Kidney (tissue), 14 donors: Measurements from ENCODE around the gene BNIP3. TPM values are rescaled to one million over a fixed set of nuclear protein-coding genes. Genes with fewer than 3 reads are reported as not detected.
"Not testable (repeated sequence)": the region's sequence is repeated elsewhere in the genome, so short reads cannot be mapped to it uniquely, and the experiment has no call there.

Experiments
- DNase-seq, 5 donors: peaks; one replicate each; pipeline ENCODE4 v3.0.0-alpha.2; 2013 to 2020
- FAIRE-seq: peaks from 2 replicates; lab custom pipeline; 2012; peaks lifted over from hg19 to GRCh38; lab: Jason Lieb, UNC
- H3K27ac ChIP-seq, 2 donors: one replicate each; pipeline ENCODE4 v1.7.0; 2013; ENCODE audit warnings: low read depth in 2 of 2, low read length in 2 of 2, inconsistent platforms in 1 of 2
- H3K27me3 ChIP-seq: one replicate; pipeline ENCODE4 v1.7.1; 2013; ENCODE audit warnings: low read length, inconsistent platforms; ENCODE audit not compliant: control insufficient read depth, insufficient read depth
- H3K36me3 ChIP-seq, 3 donors: one replicate each; pipeline versions ENCODE4 v1.7.0 to v1.7.1; 2013; ENCODE audit warnings: low read length in 3 of 3, control low read depth in 1 of 3, inconsistent platforms in 1 of 3; ENCODE audit not compliant: insufficient read depth in 3 of 3, control insufficient read depth in 2 of 3
- H3K4me1 ChIP-seq, 3 donors: one replicate each; pipeline versions ENCODE4 v1.7.0 to v1.7.1; 2013; ENCODE audit warnings: low read length in 3 of 3, inconsistent platforms in 1 of 3, low read depth in 1 of 3; ENCODE audit not compliant: control insufficient read depth in 2 of 3, insufficient read depth in 2 of 3
- H3K4me3 ChIP-seq, 3 donors: one replicate each; pipeline versions ENCODE4 v1.7.0 to v1.8.1; 2013; ENCODE audit warnings: low read length in 3 of 3, control low read depth in 1 of 3, inconsistent platforms in 1 of 3
- H3K9ac ChIP-seq, 3 donors: one replicate each; pipeline versions ENCODE4 v1.7.0 to v1.7.1; 2013; ENCODE audit warnings: low read length in 3 of 3, control low read depth in 1 of 3, inconsistent platforms in 1 of 3
- H3K9me3 ChIP-seq, 3 donors: one replicate each; pipeline versions ENCODE4 v1.7.0 to v1.7.1; 2013; ENCODE audit warnings: low read length in 3 of 3, control low read depth in 1 of 3, inconsistent platforms in 1 of 3; ENCODE audit not compliant: control insufficient read depth in 2 of 3, insufficient read depth in 1 of 3
- CTCF ChIP-seq: IDR thresholded peaks from 3 replicates; pipeline ENCODE4 v1.5.1; 2012; ENCODE audit warnings: mild to moderate bottlenecking, moderate library complexity, borderline replicate concordance; ENCODE audit not compliant: insufficient read depth; ENCODE audit errors: extremely low read depth
- intact Hi-C: fragments of 100-400 bp; cut with DNase I; formaldehyde crosslinking; loops from one replicate; pipeline ENCODE4 v1.11.1; 2022
- polyA plus RNA-seq: library from polyadenylated mRNA; stranded (reverse); fragments of 350-450 nt; fragmentation: Illumina TruSeq; extraction: RNeasy Lipid Tissue Mini Kit (QIAGEN cat#74804); gene quantifications from one replicate; pipeline ENCODE4 v1.2.3, GENCODE V29; 2014; ENCODE audit warnings: low read depth, low replicate concordance; ENCODE audit not compliant: insufficient read depth
- total RNA-seq: library from RNA; stranded (reverse); fragmentation: NEBNext Ultra II Directional; extraction: Animal tissue kit (Norgen Biotek cat#: 25700); gene quantifications from one replicate; pipeline ENCODE4 v1.2.1, GENCODE V29; 2021
- donor health status: control.
- donor health status: control.
- donor health status: control.
- donor health status: control.
- donor health status: control.
- donor health status: DM: yes; HTN: yes; CAD: no.
- donor health status: Normal renal cell carcinoma (clear cell type).

BNIP3 gene
- total and polyA plus RNA-seq, 2 donors from 2014 or later, result 49.6 to 75.4 TPM

GRCh38 chr10:131920693-131921092, 61.0 kb downstream of the BNIP3 start:
- no peak overlapping the region for H3K4me3 ChIP-seq

GRCh38 chr10:131920151-131920550, 61.6 kb downstream of the BNIP3 start:
- DNase-seq, result no peak
- Histone ChIP-seq H3K4me1 (peaks cover 0 to 11% (median 5%) of the 10 kb centered on the region in 3 donors), H3K9me3 (peaks cover 0 to 3% (median 0%) of the 10 kb centered on the region in 3 donors), H3K36me3 (no peaks in the 10 kb centered on the region), H3K27ac (no peak overlapping the region), H3K9ac (no peak overlapping the region), H3K27me3 (no peaks in the 10 kb centered on the region), H3K4me3 (no peak overlapping the region)
- intact Hi-C loops, result no loop called here
- TF ChIP-seq CTCF, result no peak
- FAIRE-seq, result no peak

More at GRCh38 chr10:131920693-131921092, 61.0 kb downstream of the BNIP3 start:
- intact Hi-C loops, result no loop called here
- no peak for TF ChIP-seq CTCF
- DNase-seq, result no peak
- FAIRE-seq, result no peak
- Histone ChIP-seq H3K27me3 (no peaks in the 10 kb centered on the region), H3K9ac (no peak overlapping the region), H3K36me3 (no peaks in the 10 kb centered on the region), H3K9me3 (peaks cover 0 to 5% (median 0%) of the 10 kb centered on the region in 3 donors), H3K4me1 (peaks cover 0 to 11% (median 5%) of the 10 kb centered on the region in 3 donors), H3K27ac (no peak overlapping the region)

GRCh38 chr10:131919461-131919860, 62.3 kb downstream of the BNIP3 start:
- H3K9ac ChIP-seq, H3K27me3 ChIP-seq, intact Hi-C loops, FAIRE-seq, H3K36me3 ChIP-seq, H3K4me3 ChIP-seq, DNase-seq, H3K27ac ChIP-seq, H3K9me3 ChIP-seq: not testable (repeated sequence)
- peaks cover 0 to 14% (median 8%) of the 10 kb centered on the region in 3 donors for H3K4me1 ChIP-seq

Other genes starting within 250 kb of the BNIP3 start
- gene PPP2R2D, start 80.9 kb downstream of the BNIP3 start, total RNA-seq, result 28.3 TPM
- 34.8 TPM for gene PPP2R2D, start 80.9 kb downstream of the BNIP3 start, polyA plus RNA-seq
- gene JAKMIP3, start 84.0 kb upstream of the BNIP3 start, total RNA-seq, result 0.16 TPM
- gene JAKMIP3, start 84.0 kb upstream of the BNIP3 start, polyA plus RNA-seq, result 0.13 TPM
- 0.60 TPM for gene DPYSL4, start 205.0 kb upstream of the BNIP3 start, total RNA-seq
- not detected for gene DPYSL4, start 205.0 kb upstream of the BNIP3 start, polyA plus RNA-seq